ENCODE data around the gene RGPD4.

GRCh38 chr2:107825206-107825563 is 1.5 kb upstream of the RGPD4 start:
- TF ChIP-seq EZH2 (IDR thresholded peaks at IDR 0.05): no peak
- no peak for TF ChIP-seq POLR2AphosphoS5 (IDR thresholded peaks at IDR 0.05; ENCODE audit: borderline replicate concordance, low read depth, low read length)

All from SK-N-MC (cell line).